Testis (tissue), 2 donors: ENCODE data around the gene EFCAB8.

ENCODE experiments used
- POLR2A ChIP-seq: fragments of 450-650 bp; IDR thresholded peaks from one replicate; pipeline ENCODE4 v1.6.1; 2017; ENCODE audit warnings: antibody characterized with exemption, mild to moderate bottlenecking, moderate library complexity
- TF ChIP-seq, protein P1 (sequence below), 3 experiments: fragments of 450-650 bp in 2 of 3; fragments of 200-600 bp in 1 of 3; sonication (generic) in 1 of 3; IDR thresholded peaks; one replicate each; pipeline ENCODE4 v1.5.1; 2016 to 2019; ENCODE audit warnings: antibody characterized with exemption in 3 of 3, mild to moderate bottlenecking in 2 of 3, moderate library complexity in 1 of 3

DNA sequence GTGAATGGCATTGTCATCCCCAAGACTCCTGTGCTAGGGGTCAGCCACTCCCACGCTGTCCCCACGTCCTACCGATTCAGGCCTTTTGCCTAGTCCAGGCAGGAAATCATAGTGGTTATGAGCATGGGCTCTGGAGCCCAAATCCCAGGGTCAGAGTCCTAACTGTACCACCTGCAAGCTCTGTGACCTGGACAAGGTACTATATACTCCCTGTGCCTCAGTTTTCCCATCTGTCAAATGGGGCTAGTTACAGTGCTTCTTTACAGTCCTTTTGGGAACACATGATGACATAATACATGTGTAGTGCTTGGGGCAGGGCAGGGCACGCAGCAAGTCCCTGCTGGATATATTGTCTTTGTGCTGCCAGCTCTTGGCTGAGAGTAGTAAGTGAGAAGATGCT is 27.2 kb downstream of the EFCAB8 start:
- TF ChIP-seq, protein P1, sequence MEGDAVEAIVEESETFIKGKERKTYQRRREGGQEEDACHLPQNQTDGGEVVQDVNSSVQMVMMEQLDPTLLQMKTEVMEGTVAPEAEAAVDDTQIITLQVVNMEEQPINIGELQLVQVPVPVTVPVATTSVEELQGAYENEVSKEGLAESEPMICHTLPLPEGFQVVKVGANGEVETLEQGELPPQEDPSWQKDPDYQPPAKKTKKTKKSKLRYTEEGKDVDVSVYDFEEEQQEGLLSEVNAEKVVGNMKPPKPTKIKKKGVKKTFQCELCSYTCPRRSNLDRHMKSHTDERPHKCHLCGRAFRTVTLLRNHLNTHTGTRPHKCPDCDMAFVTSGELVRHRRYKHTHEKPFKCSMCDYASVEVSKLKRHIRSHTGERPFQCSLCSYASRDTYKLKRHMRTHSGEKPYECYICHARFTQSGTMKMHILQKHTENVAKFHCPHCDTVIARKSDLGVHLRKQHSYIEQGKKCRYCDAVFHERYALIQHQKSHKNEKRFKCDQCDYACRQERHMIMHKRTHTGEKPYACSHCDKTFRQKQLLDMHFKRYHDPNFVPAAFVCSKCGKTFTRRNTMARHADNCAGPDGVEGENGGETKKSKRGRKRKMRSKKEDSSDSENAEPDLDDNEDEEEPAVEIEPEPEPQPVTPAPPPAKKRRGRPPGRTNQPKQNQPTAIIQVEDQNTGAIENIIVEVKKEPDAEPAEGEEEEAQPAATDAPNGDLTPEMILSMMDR (IDR thresholded peaks at IDR 0.05) = no peak
- TF ChIP-seq POLR2A = no peak
